ACC112 (cell line): ENCODE data around the gene SLC24A3.

Experiments
- H2AFZ ChIP-seq: fragments of 200-600 bp; sonication (generic); one replicate; pipeline ENCODE4 v1.6.0; 2017; ENCODE audit warnings: antibody characterized with exemption, low read length; ENCODE audit not compliant: unreplicated experiment
- H3K27ac ChIP-seq: fragments of 200-600 bp; sonication (generic); 2 replicates; pipeline ENCODE4 v1.5.1; 2014; ENCODE audit warnings: low read depth, mild to moderate bottlenecking, antibody characterized with exemption, low read length, moderate library complexity
- H3K27me3 ChIP-seq: fragments of 200-600 bp; sonication (generic); 2 replicates; pipeline ENCODE4 v1.6.1; 2014; ENCODE audit warnings: mild to moderate bottlenecking, antibody characterized with exemption, low read length, moderate library complexity, mixed read lengths; ENCODE audit not compliant: insufficient read depth
- H3K36me3 ChIP-seq: fragments of 200-600 bp; sonication (generic); 2 replicates; pipeline ENCODE4 v1.6.1; 2016; ENCODE audit warnings: mild to moderate bottlenecking, antibody characterized with exemption, low read length, moderate library complexity, mixed read lengths; ENCODE audit not compliant: insufficient read depth
- H3K4me1 ChIP-seq: fragments of 200-600 bp; sonication (generic); one replicate; pipeline ENCODE4 v1.6.1; 2016; ENCODE audit warnings: low read length, mixed read lengths; ENCODE audit not compliant: insufficient read depth, unreplicated experiment, control insufficient read depth
- H3K4me3 ChIP-seq: fragments of 200-600 bp; sonication (generic); 2 replicates; pipeline ENCODE4 v1.5.1; 2014; ENCODE audit warnings: mild to moderate bottlenecking, low read depth, low read length
- H3K79me2 ChIP-seq: fragments of 200-600 bp; sonication (generic); one replicate; pipeline ENCODE4 v1.6.0; 2016; ENCODE audit warnings: low read length; ENCODE audit not compliant: control insufficient read depth, unreplicated experiment, insufficient read depth

SLC24A3 gene

DNA sequence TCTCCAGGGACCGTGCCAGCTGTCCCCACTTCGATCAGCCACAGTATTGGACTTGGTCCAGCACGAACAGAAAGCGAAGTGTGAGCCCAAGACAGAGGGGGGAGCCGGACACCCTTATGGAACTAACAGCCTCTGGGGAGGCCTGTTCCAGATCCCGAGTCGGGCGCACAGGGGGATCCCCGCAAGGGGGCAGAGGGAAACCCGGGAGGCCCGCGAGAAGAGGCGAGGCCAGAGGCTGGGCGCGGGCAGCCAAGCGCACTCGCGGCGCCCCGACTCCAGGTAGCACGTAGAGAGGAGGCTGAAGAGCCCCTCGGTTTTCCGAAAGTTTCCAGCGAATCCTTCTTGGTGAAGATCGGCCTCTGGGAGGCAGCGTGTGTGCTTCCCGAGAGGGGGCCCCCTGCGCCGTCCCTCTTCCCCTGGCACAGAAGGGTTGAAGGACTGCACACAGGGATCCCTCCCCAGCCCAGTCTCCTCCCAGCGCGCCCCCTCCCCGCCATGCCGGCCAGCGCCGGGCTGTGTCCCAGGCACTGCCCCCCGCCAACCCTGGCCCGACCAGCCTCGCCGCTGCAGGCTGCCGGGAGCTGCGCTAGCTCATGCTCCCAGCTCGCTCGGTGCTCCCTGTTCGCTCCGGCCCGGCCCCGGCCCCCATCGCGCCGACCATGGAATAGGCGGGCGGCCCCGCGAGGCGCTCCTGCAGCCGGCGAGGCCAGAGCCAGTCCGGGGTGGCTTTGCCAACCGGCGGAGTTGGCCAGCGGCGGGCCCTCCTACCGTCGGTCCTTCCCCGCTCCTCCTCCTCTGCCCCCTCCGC, 577 bp upstream of the SLC24A3 start:
- no peak overlapping the region for H3K4me3 ChIP-seq
- H3K27ac ChIP-seq = no peak overlapping the region
- H2AFZ ChIP-seq = no peak overlapping the region
- no peaks in the 10 kb centered on the region for H3K36me3 ChIP-seq
- no peaks in the 10 kb centered on the region for H3K79me2 ChIP-seq
- peaks cover 40% of the 10 kb centered on the region for H3K27me3 ChIP-seq
- no peaks in the 10 kb centered on the region for H3K4me1 ChIP-seq

DNA sequence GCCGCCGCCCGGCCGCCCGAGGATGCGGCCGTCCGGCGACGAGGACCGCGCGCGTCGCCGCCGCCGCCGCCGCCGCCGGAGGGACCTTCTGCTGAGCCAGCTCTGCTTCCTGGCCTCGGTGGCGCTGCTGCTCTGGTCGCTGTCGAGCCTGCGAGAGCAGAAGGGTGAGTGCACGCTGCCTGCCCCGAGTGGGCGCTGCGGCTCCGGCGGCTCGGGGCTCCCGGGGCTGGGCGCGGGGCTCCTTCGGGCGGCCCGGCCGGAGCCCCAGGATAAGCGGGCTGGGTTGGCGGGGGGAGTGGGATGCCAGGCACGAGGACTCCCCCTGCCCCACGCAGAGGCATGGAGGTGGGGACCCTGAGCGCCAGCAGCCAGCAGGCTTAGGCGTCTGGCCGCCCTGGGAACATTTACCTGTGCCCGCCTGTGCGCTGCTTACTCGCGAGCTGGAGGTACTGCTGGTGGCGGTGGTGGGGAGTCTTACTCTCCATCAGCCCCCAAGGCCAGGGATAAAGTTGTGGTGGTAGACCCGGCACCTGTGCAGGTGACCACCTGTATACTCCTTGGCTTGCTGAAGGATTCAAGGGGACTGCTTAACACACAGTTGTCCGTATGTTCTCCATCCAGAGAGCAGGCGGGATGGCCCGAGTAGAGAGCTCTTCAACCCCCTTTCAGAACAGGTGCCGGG, 520 bp downstream of the SLC24A3 start:
- Histone ChIP-seq H3K36me3 (no peaks in the 10 kb centered on the region), H3K4me1 (no peaks in the 10 kb centered on the region), H3K4me3 (no peak overlapping the region), H3K79me2 (no peaks in the 10 kb centered on the region), H2AFZ (no peak overlapping the region), H3K27me3 (peaks cover 40% of the 10 kb centered on the region), H3K27ac (no peak overlapping the region)

- Histone ChIP-seq H2AFZ (no peak overlapping the region), H3K27me3 (peaks cover 40% of the 10 kb centered on the region), H3K4me1 (no peaks in the 10 kb centered on the region), H3K4me3 (no peak overlapping the region), H3K79me2 (no peaks in the 10 kb centered on the region), H3K27ac (no peak overlapping the region), H3K36me3 (no peaks in the 10 kb centered on the region)
These were observed 1.6 kb downstream of the SLC24A3 start for GRCh38 chr20:19213946-19214490.

GRCh38 chr20:19218411-19218810, 6.0 kb downstream of the SLC24A3 start:
- no peak overlapping the region for H3K4me3 ChIP-seq
- no peaks in the 10 kb centered on the region for H3K4me1 ChIP-seq
- peaks cover 7% of the 10 kb centered on the region for H3K27me3 ChIP-seq
- H3K79me2 ChIP-seq = no peaks in the 10 kb centered on the region
- H3K27ac ChIP-seq = no peak overlapping the region
- no peak overlapping the region for H2AFZ ChIP-seq
- H3K36me3 ChIP-seq = no peaks in the 10 kb centered on the region

DNA sequence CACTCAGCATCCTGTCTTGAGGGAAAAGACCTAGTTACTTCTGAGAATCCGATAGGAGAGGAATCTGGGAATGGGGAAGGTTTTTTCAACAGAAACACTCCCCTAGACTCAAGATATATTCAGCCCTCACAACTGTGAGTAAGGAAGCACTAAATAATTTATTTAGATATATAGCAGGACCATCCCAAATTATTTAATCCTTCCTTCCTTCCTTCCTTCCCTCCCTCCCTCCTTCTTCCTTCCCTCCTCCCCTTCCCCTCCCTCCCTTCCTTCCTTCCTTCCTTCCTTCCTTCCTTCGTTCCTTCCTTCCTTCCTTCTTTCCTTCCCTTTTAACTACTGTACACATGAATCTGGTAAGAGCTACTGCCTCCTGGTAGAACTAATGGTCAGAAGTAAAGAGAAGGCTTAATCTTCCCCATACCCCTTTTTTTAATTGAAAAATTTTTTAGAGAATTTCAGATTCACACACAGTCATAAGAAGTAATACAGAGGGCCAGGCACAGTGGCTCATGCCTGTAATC, 10.1 kb downstream of the SLC24A3 start:
- Histone ChIP-seq H2AFZ (no peak overlapping the region), H3K27ac (no peak overlapping the region), H3K27me3 (no peaks in the 10 kb centered on the region), H3K4me3 (no peak overlapping the region), H3K4me1 (no peaks in the 10 kb centered on the region), H3K79me2 (no peaks in the 10 kb centered on the region), H3K36me3 (no peaks in the 10 kb centered on the region)

- no peaks in the 10 kb centered on the region for H3K79me2 ChIP-seq
- H3K4me1 ChIP-seq = no peaks in the 10 kb centered on the region
- H3K4me3 ChIP-seq = no peak overlapping the region
- H2AFZ ChIP-seq = no peak overlapping the region
- no peaks in the 10 kb centered on the region for H3K36me3 ChIP-seq
- H3K27me3 ChIP-seq = no peaks in the 10 kb centered on the region
- H3K27ac ChIP-seq = no peak overlapping the region
These were observed 11.2 kb downstream of the SLC24A3 start for GRCh38 chr20:19223640-19224039.

GRCh38 chr20:19231359-19232035, 19.1 kb downstream of the SLC24A3 start:
- Histone ChIP-seq H3K36me3 (no peaks in the 10 kb centered on the region), H3K27me3 (no peaks in the 10 kb centered on the region)

DNA sequence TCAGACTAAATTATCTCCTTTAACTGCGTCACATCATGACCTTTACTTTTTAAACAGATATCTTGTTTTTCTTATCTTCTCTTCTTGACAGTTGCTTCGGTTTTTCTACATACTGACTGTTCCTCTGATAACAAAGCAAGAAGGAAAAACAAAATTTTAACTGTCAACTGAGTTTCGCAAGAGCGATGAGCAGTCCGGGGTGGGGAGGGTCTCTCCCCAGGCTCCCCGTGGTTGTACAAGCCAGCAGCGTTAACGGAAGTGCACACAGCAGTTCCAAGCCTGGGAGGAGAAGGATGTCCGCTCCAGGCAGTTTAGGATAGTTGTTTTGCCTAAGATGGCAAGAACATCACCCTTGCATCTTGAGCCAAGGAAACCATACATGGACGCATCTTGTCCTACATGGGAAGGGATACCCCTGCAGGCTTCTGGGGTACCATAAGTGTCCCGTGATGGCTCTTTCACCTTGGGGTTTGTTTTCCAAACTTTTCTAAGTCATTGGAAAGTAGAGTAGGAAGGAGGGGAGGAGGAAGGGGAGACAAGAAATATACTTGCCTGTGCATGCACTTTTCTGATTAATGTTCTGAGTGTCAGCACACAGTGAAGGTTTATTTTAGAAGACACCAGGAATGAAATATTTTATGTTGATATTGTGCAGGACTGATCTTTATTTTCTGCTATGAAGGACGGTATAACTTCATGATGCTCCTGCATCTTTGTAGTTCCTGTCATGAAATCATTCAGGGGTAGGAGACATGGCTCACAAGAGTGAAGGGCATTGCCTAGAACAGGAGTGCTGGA, 20.8 kb downstream of the SLC24A3 start:
- Histone ChIP-seq H3K27ac (no peak overlapping the region), H2AFZ (no peak overlapping the region), H3K4me1 (no peaks in the 10 kb centered on the region), H3K27me3 (no peaks in the 10 kb centered on the region), H3K79me2 (no peaks in the 10 kb centered on the region), H3K4me3 (no peak overlapping the region), H3K36me3 (no peaks in the 10 kb centered on the region)

More at GRCh38 chr20:19231359-19232035, 19.1 kb downstream of the SLC24A3 start:
- H3K79me2 ChIP-seq = no peaks in the 10 kb centered on the region
- no peaks in the 10 kb centered on the region for H3K4me1 ChIP-seq
- H3K27ac ChIP-seq = no peak overlapping the region
- H2AFZ ChIP-seq = no peak overlapping the region
- H3K4me3 ChIP-seq = no peak overlapping the region

- Histone ChIP-seq H3K79me2 (no peaks in the 10 kb centered on the region), H3K4me1 (no peaks in the 10 kb centered on the region), H3K36me3 (no peaks in the 10 kb centered on the region), H3K4me3 (no peak overlapping the region), H3K27ac (no peak overlapping the region), H3K27me3 (no peaks in the 10 kb centered on the region), H2AFZ (no peak overlapping the region)
These were observed 24.1 kb downstream of the SLC24A3 start for GRCh38 chr20:19236371-19237055.
